NCI-H2029 treated with DMSO at 0.1 percent for 48 hours (cell line): ENCODE results near the gene AP2A2.
A peak's percentile ranks its signal among the peaks of the same experiment; 100 is the strongest.

Source experiments
- DNase-seq: peaks from one replicate; lab custom pipeline; 2025; lab: John Stamatoyannopoulos, UW

Gene AP2A2

GRCh38 chr11:898540-899190 lies 27.0 kb upstream of the AP2A2 start:
- no peak for DNase-seq

- DNase-seq = no peak
Measured at GRCh38 chr11:899724-900123, 25.9 kb upstream of the AP2A2 start.

- no peak for DNase-seq
Measured at GRCh38 chr11:900545-900944, 25.1 kb upstream of the AP2A2 start.

- DNase-seq = no peak
Measured at GRCh38 chr11:901452-902061, 24.1 kb upstream of the AP2A2 start.

- DNase-seq = no peak
Measured at GRCh38 chr11:904380-904779, 21.3 kb upstream of the AP2A2 start.

GRCh38 chr11:905952-906351 lies 19.7 kb upstream of the AP2A2 start:
- no peak for DNase-seq

- DNase-seq = no peak
Measured at GRCh38 chr11:907668-908067, 18.0 kb upstream of the AP2A2 start.

GRCh38 chr11:908273-908672 lies 17.4 kb upstream of the AP2A2 start:
- no peak for DNase-seq

GRCh38 chr11:909406-909805 lies 16.3 kb upstream of the AP2A2 start:
- no peak for DNase-seq

- DNase-seq = no peak
Measured at GRCh38 chr11:910044-910588, 15.6 kb upstream of the AP2A2 start.

GRCh38 chr11:910589-911030 lies 15.1 kb upstream of the AP2A2 start, which contains the start of gene CHID1:
Gene CHID1, minus strand, starts transcription at chr11:910810. Its CDS starts 5,994 bp downstream, at chr11:904816.
- peak; percentile 55 for DNase-seq

- DNase-seq = no peak
Measured at GRCh38 chr11:911031-911889, 14.4 kb upstream of the AP2A2 start.

- no peak for DNase-seq
Measured at GRCh38 chr11:911890-912219, 13.8 kb upstream of the AP2A2 start.

- DNase-seq = no peak
Measured at GRCh38 chr11:912266-912665, 13.4 kb upstream of the AP2A2 start.

GRCh38 chr11:913043-913442 lies 12.6 kb upstream of the AP2A2 start:
- no peak for DNase-seq

GRCh38 chr11:914204-914603 lies 11.5 kb upstream of the AP2A2 start:
- no peak for DNase-seq

- no peak for DNase-seq
Measured at GRCh38 chr11:914747-915501, 10.7 kb upstream of the AP2A2 start.

GRCh38 chr11:917426-917825 lies 8.2 kb upstream of the AP2A2 start:
- DNase-seq = no peak

GRCh38 chr11:921921-922678 lies 3.6 kb upstream of the AP2A2 start:
- no peak for DNase-seq

- no peak for DNase-seq
Measured at GRCh38 chr11:923691-924405, 1.8 kb upstream of the AP2A2 start.
